Activated T-helper 1 cell treated with anti-CD3 and anti-CD28 coated beads, Interleukin-12 subunit alpha, Interleukin-12 subunit beta, Interleukin-2, Interleukin-4 antibody, amounts not matched to agents 30 ng/mL and 10 ng/mL and 1 ng/mL, durations not matched to agents 14 hours and 24 hours and 36 hours (primary cell): Measurements from ENCODE around the gene SERPINA3. TPM values are rescaled to one million over a fixed set of nuclear protein-coding genes. Genes with fewer than 3 reads are reported as not detected.

Experiments
- DNase-seq: peaks from one replicate; pipeline ENCODE4 v3.0.0; 2021; ENCODE audit warnings: low spot score
- H3K27ac Mint-ChIP-seq: one replicate; pipeline ENCODE4 v1.8.0; 2021; ENCODE audit warnings: mild to moderate bottlenecking, mixed read lengths
- H3K27me3 Mint-ChIP-seq: one replicate; pipeline ENCODE4 v1.8.0; 2022; ENCODE audit warnings: mild to moderate bottlenecking, moderate library complexity, mixed read lengths; ENCODE audit not compliant: insufficient read depth
- H3K36me3 Mint-ChIP-seq: one replicate; pipeline ENCODE4 v1.8.0; 2021; ENCODE audit warnings: low read depth, mixed read lengths
- H3K4me1 Mint-ChIP-seq: one replicate; pipeline ENCODE4 v1.8.0; 2021; ENCODE audit warnings: low read depth, mixed read lengths
- H3K4me3 Mint-ChIP-seq: one replicate; pipeline ENCODE4 v1.8.0; 2021; ENCODE audit warnings: mild to moderate bottlenecking, moderate library complexity, mixed read lengths
- H3K9me3 Mint-ChIP-seq: one replicate; pipeline ENCODE4 v1.8.0; 2021; ENCODE audit warnings: mixed read lengths
- intact Hi-C: fragments of 100-400 bp; cut with micrococcal nuclease; formaldehyde crosslinking; loops from one replicate; pipeline ENCODE4 v1.15.1; 2024
- total RNA-seq: library from RNA; stranded (reverse); gene quantifications from 2 replicates; pipeline ENCODE4 v1.2.3, GENCODE V29; 2022

SERPINA3 gene
- total RNA-seq, 1 donor from 2014 or later = not detected

DNA sequence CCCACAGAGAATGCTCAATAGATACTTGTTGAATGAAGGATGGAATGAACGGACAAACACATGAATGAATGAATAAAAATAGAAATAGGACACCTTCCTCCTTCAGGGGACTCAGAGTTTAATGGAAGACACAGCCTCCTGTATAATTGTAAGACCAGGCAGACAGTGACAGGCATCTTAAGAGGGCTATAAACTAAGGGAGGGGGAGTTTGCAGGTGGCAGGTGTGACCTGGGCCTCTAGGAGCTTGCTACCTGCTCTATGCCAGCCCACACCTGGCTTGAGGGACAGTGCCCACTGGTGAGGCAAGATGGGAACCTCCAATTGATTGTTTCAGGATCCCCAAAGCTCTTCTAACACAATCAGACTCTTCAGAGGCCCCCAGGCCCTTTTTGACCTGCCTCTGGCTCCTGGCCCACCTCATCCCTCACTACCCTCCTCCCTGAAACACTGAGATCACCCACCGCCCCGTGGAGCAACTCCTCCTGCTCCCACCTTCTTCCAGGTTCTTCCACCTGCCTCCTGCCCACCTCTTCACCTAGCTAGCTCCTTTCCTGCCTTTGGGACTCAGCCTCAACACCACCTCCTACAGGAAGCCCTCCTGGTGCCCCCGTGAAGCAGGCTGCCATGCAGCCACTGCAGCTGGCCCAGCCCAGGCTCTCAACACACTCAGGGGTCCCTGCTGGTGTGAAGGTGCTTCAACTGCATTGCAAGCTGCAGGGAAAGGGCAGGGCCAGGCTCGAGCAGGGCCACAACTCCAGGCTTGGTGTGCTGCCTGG, 9.4 kb downstream of the SERPINA3 start:
- Mint-ChIP-seq H3K36me3 (no peaks in the 10 kb centered on the region), H3K9me3 (peaks cover 18% of the 10 kb centered on the region), H3K27ac (no peak overlapping the region), H3K27me3 (no peaks in the 10 kb centered on the region), H3K4me3 (no peak overlapping the region), H3K4me1 (no peaks in the 10 kb centered on the region)
- no peak for DNase-seq
- intact Hi-C loops = no loop called here

DNA sequence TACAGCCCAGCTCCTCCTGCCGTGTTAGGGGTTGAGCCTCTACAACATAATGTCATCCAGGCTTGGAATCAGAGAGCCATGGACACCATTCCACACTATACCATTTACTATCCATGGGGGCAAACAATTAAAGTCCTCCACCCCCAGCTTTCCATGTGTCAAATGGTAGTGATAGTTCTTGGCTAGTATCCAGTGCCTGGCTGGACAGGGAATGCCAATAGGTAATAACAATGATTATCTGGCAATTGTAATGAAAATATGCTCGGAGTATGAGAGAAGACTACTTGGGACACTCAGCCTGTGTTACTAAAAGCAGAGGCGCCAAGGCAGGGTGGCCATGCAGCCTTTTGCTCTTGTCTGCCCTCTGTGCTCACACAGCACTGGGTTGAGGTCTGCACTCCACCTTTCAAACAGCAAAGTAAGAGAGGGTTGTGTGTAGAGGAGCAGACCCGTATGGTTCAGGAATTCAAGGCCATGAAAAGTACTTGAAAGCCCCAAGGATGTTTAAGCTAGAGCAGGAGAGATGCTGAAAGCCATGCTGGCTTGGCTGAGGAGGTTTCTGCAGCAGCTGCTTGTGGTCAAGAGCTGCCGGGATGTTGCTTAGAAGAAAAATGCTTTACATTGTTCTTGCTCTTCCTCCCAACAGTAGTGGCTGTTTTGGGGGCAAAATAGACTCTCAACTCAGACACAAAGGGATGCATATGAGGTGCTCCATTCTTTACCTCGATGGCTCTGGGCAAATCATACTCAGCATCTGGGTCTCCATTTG, 10.6 kb downstream of the SERPINA3 start:
- no peak for DNase-seq

DNA sequence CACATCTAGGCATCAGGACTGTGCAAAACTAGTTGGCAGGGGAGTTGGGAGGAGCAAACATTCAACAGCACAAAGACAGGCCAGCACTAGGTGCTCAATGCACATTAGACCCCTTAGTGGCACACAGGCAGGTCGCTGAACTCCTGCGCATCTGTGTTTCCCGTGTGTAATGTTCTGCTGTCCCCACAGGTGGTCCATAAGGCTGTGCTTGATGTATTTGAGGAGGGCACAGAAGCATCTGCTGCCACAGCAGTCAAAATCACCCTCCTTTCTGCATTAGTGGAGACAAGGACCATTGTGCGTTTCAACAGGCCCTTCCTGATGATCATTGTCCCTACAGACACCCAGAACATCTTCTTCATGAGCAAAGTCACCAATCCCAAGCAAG, 11.2 kb downstream of the SERPINA3 start:
- Mint-ChIP-seq H3K9me3 (peaks cover 7% of the 10 kb centered on the region), H3K27me3 (no peaks in the 10 kb centered on the region), H3K4me3 (no peak overlapping the region), H3K4me1 (no peaks in the 10 kb centered on the region), H3K27ac (no peak overlapping the region), H3K36me3 (no peaks in the 10 kb centered on the region)
- DNase-seq = no peak
- intact Hi-C loops = no loop called here

More for the DNA sequence above, 10.6 kb downstream of the SERPINA3 start:
- intact Hi-C loops = no loop called here
- Mint-ChIP-seq H3K9me3 (peaks cover 10% of the 10 kb centered on the region), H3K4me3 (no peak overlapping the region), H3K27ac (no peak overlapping the region), H3K4me1 (no peaks in the 10 kb centered on the region), H3K27me3 (no peaks in the 10 kb centered on the region), H3K36me3 (no peaks in the 10 kb centered on the region)

DNA sequence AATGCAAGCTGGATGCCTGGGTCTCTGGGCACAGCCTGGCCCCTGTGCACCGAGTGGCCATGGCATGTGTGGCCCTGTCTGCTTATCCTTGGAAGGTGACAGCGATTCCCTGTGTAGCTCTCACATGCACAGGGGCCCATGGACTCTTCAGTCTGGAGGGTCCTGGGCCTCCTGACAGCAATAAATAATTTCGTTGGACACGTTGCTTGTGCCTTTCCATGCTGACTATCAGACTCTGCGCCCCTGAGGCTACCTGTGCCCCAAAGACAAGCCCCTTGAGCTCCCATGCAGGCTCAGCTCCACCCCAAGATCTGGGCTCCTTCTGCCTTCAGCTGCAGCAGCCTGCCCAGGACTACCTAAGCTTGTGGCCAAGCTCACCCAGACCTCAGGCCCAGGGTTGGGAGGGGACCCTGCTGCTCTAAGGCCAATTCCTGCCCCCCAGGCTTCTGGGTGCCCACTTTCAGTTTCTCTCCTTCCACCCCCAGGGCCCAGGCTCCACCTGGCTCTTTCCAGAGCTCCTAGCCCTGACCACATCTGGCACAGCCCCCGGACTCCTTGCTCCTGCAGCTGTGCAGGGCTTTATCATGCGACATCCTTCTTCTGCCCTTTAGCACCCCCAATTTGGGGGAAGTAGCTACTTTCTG, 11.8 kb downstream of the SERPINA3 start:
- H3K36me3 Mint-ChIP-seq = no peaks in the 10 kb centered on the region
- H3K4me3 Mint-ChIP-seq = no peak overlapping the region
- intact Hi-C loops = no loop called here
- no peak for DNase-seq
- H3K27ac Mint-ChIP-seq = no peak overlapping the region
- H3K27me3 Mint-ChIP-seq = no peaks in the 10 kb centered on the region
- no peaks in the 10 kb centered on the region for H3K4me1 Mint-ChIP-seq
- peaks cover 2% of the 10 kb centered on the region for H3K9me3 Mint-ChIP-seq

DNA sequence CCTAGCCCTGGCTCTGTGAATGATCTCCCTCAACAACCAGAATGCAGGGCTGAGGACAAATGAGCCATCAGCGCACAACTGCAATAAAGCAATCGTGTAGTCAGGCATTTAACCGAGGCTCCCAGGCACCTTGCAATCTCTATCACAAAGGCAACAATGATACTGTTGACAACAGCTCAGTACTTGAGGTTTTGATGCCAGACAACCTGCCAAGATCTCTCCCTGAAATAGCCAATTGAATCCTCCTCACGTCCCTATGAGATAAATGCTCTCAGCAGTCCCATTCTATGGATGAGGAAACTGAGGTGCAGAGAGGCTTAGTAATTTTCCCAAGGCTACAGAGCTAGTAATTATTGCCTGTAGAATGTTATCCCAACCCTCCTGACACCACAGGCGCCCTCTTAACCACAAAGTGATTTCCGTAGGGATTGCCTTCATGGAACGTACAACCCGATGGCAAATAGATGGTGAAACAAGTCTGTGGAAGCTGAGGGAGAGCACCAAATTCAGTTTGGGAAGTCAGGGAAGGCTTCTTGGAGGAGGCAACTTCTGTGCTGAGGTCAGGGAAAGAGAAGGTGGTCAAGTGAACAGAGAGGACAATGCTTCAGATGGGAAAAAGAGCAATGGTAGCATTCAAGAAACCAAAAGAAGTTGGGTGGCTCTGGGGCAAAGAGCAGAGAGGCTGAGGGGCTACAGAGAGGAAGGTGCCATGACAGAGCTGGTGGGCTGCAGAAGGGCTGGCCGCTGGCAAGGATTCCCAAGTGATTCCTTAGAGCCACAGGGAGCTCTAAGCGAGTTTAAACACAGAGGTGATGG, 12.6 kb downstream of the SERPINA3 start:
- Mint-ChIP-seq H3K36me3 (no peaks in the 10 kb centered on the region), H3K9me3 (no peaks in the 10 kb centered on the region), H3K27me3 (no peaks in the 10 kb centered on the region), H3K4me1 (no peaks in the 10 kb centered on the region), H3K4me3 (no peak overlapping the region), H3K27ac (no peak overlapping the region)
- intact Hi-C loops = no loop called here
- no peak for DNase-seq

DNA sequence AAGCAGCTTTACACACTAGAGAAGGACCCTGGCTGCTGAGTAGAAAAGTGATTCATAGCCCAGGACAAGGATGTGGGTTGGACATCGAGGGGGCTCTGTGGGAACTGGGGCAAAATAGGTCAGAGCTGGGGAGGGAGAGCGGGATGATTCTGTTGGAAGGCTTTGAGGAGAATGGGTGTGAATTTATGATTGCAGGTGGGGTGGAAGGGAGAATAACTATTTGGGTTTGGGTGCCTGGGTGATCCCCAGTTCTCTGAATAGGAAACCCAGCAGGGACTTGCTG, 13.1 kb downstream of the SERPINA3 start:
- Mint-ChIP-seq H3K4me1 (no peaks in the 10 kb centered on the region), H3K9me3 (no peaks in the 10 kb centered on the region), H3K36me3 (no peaks in the 10 kb centered on the region), H3K27me3 (no peaks in the 10 kb centered on the region), H3K4me3 (no peak overlapping the region), H3K27ac (no peak overlapping the region)
- no peak for DNase-seq
- intact Hi-C loops = no loop called here

DNA sequence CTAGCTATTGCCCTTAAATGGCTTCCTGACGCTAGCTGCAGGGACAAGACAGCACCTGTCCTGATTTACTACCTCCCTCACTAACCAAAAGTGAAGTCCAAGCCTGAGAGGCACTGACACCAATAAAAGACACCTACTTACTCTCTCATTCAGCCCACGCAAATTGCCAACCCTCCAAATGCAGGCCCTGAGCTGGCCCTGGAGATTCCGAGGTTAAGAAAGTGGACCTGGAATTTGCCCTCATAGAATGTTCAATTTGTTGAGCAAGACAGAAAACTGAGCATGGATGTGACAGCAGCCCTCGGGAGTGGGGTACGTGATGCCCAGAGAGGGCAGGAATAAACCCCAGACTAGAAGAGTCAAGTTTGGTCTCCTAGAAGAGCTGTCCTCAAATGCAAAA, 16.4 kb downstream of the SERPINA3 start:
- Mint-ChIP-seq H3K4me3 (no peak overlapping the region), H3K27me3 (no peaks in the 10 kb centered on the region), H3K36me3 (no peaks in the 10 kb centered on the region), H3K27ac (no peak overlapping the region), H3K9me3 (no peaks in the 10 kb centered on the region), H3K4me1 (no peaks in the 10 kb centered on the region)
- no peak for DNase-seq
- intact Hi-C loops = no loop called here

DNA sequence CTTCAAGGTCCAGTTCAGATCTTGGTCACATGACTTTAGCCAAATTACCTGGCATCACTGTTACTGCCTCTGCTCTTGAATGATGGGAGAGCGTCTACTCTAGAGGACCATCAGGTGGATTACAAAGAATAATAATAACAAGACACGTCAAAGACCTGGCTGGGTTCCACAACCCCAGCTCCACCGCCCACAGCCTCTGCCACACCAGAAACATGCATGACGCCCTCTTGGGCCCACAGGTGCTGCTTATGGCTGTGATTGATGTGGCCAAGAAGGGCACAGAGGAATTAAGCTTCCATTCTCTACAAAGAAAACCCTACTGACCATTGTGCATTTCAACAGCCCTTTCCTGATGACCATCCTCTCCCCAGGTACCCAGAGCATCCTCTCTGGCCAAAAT, 18.2 kb downstream of the SERPINA3 start:
- Mint-ChIP-seq H3K9me3 (no peaks in the 10 kb centered on the region), H3K36me3 (no peaks in the 10 kb centered on the region), H3K4me3 (no peak overlapping the region), H3K4me1 (no peaks in the 10 kb centered on the region), H3K27ac (no peak overlapping the region), H3K27me3 (no peaks in the 10 kb centered on the region)
- intact Hi-C loops = no loop called here
- no peak for DNase-seq

DNA sequence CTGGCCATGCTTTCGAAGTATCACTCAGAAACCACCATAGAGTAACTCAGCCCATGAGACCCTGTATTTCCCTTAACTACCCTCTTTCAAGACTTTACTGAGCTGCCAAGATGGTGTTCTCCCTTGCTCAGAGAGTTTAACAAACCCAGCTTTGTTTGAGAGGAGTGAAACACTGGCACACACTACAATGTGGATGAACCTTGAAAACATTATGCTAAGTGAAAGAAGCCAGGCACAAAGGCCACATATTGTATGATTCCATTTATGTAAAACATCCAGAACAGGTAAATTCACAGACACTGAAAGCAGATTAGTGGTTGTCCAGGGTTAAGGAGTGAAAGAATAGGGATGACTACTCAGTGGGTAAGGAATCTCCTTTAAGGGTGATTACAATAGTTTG, 18.9 kb downstream of the SERPINA3 start:
- intact Hi-C loops = no loop called here
- no peaks in the 10 kb centered on the region for H3K27me3 Mint-ChIP-seq
- no peaks in the 10 kb centered on the region for H3K36me3 Mint-ChIP-seq
- H3K9me3 Mint-ChIP-seq = no peaks in the 10 kb centered on the region
- H3K4me3 Mint-ChIP-seq = no peak overlapping the region
- no peak overlapping the region for H3K27ac Mint-ChIP-seq
- no peaks in the 10 kb centered on the region for H3K4me1 Mint-ChIP-seq
- no peak for DNase-seq

DNA sequence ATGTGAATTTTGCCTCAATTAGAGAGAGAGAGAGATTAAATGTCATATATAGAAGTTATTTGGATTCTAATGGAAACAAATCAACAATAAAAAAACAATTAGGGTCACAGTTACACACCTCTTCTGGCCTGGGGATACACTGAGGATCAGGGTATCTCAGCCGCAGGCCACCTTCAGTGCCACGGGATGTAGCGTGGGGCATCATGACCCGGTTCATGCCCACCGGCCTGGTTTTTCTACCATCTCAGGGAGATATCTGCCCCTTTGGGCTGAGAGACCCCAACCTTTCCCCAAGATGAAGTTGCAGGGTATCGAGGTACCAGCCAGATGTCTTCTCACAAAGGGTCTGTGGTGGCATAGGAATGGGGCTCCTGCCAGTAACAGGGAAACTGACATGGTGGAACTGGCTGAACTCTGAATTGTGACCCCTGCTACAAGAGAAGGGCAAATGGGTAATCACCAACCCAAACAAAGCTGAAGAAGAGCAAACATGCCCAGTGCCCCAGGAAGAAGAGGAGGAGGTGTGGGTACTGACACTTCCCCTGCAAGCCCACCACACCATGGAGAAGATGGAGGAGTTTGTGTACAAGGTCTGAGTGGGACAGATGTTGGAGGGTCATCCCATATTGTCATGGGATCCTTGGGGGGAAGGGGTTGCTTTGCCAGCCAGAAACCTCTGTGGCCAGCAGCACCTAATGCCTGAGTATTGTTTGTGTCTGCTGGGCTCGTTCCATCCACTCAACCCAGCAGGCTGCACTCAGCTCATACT, 19.5 kb downstream of the SERPINA3 start:
- no peaks in the 10 kb centered on the region for H3K4me1 Mint-ChIP-seq

DNA sequence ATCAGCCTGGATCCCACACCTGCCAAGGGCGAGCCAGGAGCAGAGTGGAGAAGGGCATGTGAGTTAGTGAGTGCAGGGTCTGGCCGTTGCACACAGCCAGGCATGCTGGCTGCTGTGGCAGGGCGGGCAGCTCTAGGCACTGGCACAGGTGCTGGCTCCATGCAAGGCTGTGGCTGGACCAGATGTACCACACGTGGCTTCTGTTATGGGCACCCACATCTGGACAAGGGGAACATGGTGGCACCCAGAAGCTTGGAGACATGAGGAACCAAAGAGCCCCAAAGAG, 20.1 kb downstream of the SERPINA3 start:
- no peaks in the 10 kb centered on the region for H3K9me3 Mint-ChIP-seq
- intact Hi-C loops = no loop called here
- DNase-seq = no peak
- no peaks in the 10 kb centered on the region for H3K27me3 Mint-ChIP-seq
- H3K4me3 Mint-ChIP-seq = no peak overlapping the region
- no peak overlapping the region for H3K27ac Mint-ChIP-seq
- H3K4me1 Mint-ChIP-seq = no peaks in the 10 kb centered on the region
- no peaks in the 10 kb centered on the region for H3K36me3 Mint-ChIP-seq

More for the DNA sequence above, 19.5 kb downstream of the SERPINA3 start:
- no peaks in the 10 kb centered on the region for H3K36me3 Mint-ChIP-seq
- no peak overlapping the region for H3K4me3 Mint-ChIP-seq
- H3K27me3 Mint-ChIP-seq = no peaks in the 10 kb centered on the region
- no peaks in the 10 kb centered on the region for H3K9me3 Mint-ChIP-seq
- no peak overlapping the region for H3K27ac Mint-ChIP-seq
- DNase-seq = no peak
- intact Hi-C loops = no loop called here

DNA sequence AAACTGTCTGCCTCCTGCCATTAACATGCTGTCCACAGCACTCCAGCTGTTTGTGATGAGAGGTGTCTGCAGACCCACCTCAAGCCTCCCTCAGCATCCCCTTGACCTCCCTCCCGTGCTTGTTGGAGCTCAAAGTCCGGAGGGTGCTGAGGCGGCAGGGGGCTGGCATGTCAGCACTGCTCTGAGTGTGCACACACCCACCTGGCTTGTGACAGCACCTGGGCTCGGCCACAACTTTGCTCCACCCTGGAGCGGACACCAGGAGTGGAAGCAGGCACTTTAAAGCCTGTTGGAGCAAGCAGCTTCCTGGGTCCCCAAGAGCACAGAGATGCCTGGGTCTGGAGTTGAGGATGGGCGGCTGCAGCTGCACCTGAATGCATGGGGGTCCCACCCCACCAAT, 20.9 kb downstream of the SERPINA3 start:
- no peaks in the 10 kb centered on the region for H3K27me3 Mint-ChIP-seq

More for the DNA sequence above, 20.9 kb downstream of the SERPINA3 start:
- no peak for DNase-seq
- H3K9me3 Mint-ChIP-seq = no peaks in the 10 kb centered on the region
- no peaks in the 10 kb centered on the region for H3K36me3 Mint-ChIP-seq
- no peak overlapping the region for H3K27ac Mint-ChIP-seq
- intact Hi-C loops = no loop called here
- H3K4me3 Mint-ChIP-seq = no peak overlapping the region
- no peaks in the 10 kb centered on the region for H3K4me1 Mint-ChIP-seq
